NCI-H1436 treated with DMSO at 0.1 percent for 48 hours (cell line): ENCODE data around the gene TIAM2.

Source experiments
- DNase-seq: peaks from one replicate; lab custom pipeline; 2025; lab: John Stamatoyannopoulos, UW

The TIAM2 gene

GRCh38 chr6:155234687-155235086 lies 239.6 kb downstream of the TIAM2 start:
- no peak for DNase-seq

- no peak for DNase-seq
These were observed 240.0 kb downstream of the TIAM2 start for GRCh38 chr6:155235087-155235486.

GRCh38 chr6:155237613-155238012 lies 242.5 kb downstream of the TIAM2 start:
- DNase-seq = no peak

DNA sequence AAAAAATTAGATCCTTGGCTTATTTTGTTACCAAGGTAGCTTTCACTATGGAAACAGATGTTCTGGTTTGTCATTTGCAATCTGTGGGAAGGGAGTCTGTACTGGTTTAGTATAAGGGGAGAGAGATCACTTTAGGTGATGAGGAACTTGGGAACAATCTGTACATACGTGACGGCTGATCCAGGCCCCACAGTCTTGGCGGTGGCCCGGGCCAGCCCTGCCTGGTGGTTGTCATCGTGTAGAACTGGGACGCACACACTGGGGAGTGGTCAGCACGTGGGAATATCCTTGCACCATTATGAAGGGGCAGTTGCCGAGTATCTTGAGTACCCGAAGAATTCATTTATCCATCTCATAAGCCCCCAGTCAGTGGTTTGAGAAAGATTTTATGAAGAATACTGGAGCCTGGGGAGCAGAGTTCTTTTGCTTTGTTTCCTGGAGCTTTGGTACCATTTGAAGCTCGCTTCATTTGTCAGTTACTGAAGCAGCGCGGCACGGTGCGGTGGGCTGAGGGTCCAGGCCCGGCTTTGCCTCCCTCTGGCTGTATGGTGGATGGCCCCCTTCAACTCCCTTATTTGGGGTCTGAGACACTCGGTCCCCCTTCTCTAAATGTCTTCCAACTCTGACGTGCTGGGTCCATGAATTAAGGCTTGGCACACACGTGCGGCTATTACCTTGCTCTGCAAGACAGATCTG lies 245.9 kb downstream of the TIAM2 start:
- no peak for DNase-seq

DNA sequence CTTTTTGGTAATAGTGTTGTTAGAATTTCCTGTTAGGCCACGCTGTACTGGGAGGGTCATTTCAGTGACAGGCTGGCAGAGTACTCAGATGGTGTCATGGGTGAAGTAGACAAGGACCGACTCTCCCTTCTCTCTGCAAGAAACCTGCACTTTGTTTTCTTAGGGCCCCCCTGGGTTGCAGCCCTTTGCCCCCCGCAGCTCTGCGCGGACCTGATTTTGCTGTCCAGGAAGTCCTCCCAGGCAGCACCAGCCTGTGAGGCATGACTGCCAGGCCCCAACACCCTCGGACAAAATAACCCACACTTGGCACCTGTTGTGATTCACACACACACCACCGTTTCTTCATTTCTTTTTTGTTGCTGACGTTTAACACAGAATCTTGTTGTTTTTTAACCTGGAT lies 246.9 kb downstream of the TIAM2 start:
- DNase-seq = no peak

DNA sequence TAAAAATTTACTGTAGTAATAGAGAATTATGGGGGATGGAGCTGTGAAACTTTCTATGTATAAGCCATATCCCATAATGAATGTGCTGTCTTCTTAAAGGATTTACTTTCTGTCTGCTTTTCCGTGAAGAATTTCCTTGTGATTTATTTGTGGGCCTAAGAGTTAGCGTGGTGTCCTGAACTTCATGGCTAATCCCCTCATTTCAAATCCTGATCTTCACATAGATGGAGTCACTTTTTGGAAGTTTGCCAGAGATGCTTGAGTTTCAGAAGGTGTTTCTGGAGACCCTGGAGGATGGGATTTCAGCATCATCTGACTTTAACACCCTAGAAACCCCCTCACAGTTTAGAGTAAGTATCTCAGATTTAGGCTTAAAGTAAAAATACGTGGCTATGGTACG lies 249.3 kb downstream of the TIAM2 start:
- no peak for DNase-seq

- no peak for DNase-seq
These were observed 250.1 kb downstream of the TIAM2 start for GRCh38 chr6:155245193-155245592.

DNA sequence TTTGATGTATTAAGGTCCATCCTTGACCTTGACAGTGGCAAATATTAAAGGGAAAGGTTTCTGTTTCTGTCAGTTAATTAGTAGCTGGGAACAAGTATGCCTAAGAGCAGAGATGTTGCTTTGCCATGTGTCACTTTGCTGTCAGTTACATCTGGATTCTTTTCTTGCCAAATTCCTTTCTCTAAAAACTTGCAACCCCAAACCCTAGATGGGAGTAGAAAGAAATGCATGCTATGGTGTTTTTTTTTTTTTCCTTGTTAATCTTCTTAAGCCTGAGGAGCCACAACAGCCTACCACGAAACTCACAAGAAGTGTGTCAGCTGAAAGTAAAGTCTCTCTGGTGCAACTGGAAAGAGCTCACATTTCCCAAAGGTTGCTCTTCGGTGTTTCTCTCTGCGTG lies 250.7 kb downstream of the TIAM2 start:
- no peak for DNase-seq

DNA sequence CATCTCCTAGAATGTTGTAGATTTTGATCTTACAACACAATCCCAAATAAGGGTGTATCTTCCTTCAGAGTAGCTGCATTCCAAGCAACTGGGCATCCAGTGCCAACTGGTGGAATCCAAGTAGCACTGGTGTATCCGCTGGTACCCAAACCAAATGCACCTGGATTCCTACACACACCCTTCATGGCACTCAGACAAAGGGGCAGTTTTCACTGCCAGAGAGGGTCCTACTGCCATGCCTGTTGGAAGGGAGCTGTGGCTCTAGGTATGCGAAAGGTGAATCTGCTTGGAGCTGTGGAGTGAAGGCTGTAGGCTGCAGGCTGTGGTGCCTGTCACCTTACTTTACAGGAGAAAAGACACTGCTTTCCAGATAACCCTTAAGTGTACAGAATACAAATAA lies 251.7 kb downstream of the TIAM2 start:
- no peak for DNase-seq

GRCh38 chr6:155247618-155248007 lies 252.5 kb downstream of the TIAM2 start:
- DNase-seq = no peak

GRCh38 chr6:155248008-155249001 lies 253.2 kb downstream of the TIAM2 start:
- DNase-seq = no peak

GRCh38 chr6:155250701-155251381 lies 255.7 kb downstream of the TIAM2 start:
- DNase-seq = no peak

DNA sequence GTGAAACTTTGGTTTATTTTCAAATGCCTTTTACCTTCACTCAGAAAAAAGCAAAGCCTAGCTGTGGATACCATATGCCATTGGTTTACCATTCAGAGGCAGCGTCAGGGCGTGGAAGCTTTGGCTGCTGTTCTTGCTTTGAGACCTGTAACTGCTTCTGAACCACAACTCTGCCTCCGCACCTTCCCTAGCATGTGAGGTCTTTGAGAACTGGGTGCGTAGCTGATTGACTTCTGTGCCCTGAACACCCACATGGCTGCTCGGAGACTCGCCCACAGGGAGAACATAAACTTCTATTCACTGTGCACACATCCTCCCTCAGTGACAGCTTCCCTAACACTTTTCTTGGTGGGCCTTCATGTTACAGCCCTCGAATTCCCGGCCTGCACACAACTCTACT lies 257.5 kb downstream of the TIAM2 start:
- DNase-seq = no peak

- no peak for DNase-seq
These were observed 258.2 kb downstream of the TIAM2 start for GRCh38 chr6:155253337-155253736.

DNA sequence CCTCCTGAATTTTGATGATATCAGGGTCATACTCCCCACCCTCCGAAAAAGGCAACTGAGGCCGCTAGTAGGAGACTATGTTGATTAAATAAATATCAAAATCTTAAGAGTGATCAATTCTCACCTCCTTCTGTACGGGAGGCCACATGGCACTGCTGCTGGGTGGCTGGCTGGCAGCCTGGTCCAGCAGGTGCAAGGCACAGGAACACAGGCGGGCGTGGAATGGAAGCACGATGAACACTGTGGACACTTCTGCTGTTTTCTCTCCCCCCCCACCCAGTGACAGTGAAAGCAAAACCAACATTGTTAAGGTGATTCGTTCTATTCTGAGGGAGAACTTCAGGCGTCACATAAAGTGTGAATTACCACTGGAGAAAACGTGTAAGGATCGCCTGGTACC lies 259.0 kb downstream of the TIAM2 start:
- DNase-seq = no peak

- DNase-seq = no peak
These were observed 261.1 kb downstream of the TIAM2 start for GRCh38 chr6:155256122-155256795.

DNA sequence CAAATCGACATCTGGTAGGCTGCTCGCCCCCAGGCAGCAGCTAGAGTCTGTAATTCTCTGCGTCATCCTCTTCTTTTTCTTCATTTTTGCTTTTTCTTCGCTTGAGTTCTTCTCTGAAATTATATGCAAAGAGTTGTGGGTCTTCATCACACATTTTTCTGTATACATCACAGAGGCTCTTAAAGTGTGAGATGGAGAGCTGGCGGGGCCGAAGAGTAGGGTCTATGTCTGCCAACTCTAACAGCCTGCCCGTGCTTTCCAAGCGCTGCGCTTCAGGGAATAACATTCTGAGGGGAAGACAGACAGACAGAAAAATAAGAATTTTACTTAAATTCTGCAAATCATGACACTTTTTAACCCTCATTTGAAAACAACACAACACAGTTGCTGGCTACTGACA lies 262.7 kb downstream of the TIAM2 start:
- no peak for DNase-seq

DNA sequence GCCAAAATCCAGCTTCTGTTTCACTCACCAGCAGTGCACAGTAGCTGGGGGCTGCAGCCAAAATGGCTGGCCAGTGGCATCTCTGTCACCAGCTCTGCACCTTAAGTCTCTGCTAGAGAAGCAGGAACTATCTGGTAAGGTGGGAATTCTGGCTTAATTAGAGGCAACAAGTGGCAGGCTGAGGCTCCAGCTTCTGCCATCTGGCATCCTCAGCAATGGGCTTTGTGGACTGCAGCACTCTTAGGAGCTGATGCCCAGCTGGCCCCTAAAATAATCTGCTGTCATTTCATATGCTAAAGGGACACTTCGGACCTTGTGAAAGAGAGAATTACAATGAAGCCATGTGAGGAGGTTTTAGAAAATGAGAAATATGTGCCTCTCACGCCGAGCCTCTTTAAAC lies 264.1 kb downstream of the TIAM2 start:
- no peak for DNase-seq

GRCh38 chr6:155259897-155260296 lies 264.8 kb downstream of the TIAM2 start:
- DNase-seq = no peak

GRCh38 chr6:155260686-155261085 lies 265.6 kb downstream of the TIAM2 start:
- DNase-seq = no peak

DNA sequence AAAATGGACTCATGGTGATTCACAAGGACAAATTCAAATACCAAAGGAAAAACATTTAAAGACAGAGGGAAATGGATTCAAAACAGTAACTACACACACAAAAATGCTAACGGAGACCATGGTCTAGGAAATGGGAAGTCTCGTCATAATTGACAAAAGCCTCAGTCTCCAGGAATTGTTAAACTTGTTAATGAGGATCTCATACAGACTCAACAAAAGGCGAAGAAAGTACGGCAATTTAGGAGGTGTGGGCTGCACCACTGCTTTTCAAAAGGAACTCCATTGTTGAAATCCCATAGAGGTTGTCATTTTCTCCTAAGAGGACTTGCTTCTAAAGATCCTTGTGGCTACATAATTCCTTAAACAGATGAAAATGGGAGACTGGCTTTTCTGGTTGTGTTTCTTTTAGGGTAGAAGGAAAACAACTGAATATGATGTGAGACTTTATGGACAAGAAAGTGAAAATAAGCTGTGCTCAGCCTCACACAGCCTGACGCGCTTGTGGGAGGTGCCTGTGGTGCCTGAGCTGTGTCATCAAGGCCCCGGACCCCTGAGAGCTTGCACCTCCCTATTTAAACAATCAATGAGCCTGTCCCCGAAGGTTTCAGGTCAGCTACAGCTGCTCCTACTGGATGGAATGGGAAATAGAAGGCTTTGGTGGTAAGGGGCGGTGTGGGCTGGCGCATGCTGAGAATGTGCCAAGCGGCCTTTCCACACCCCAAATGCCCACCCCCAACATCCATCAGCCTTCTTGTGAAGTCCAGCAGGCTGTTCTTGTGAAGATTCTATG lies 266.2 kb downstream of the TIAM2 start:
- no peak for DNase-seq
